GM06990 (cell line): ENCODE data around the gene LARP4.
"Not testable (repeated sequence)": the region's sequence is repeated elsewhere in the genome, so short reads cannot be mapped to it uniquely, and the experiment has no call there.

Experiments
- DNase-seq: peaks from one replicate; pipeline ENCODE4 v3.0.0-alpha.2; 2011; ENCODE audit not compliant: insufficient read length; ENCODE audit errors: extremely low read depth
- H3K27me3 ChIP-seq: replicated peaks from 2 replicates; pipeline ENCODE4 v1.6.0; 2011; ENCODE audit warnings: low read length; ENCODE audit not compliant: control insufficient read depth, insufficient read depth
- H3K36me3 ChIP-seq: 2 replicates; pipeline ENCODE4 v1.5.1; 2011; ENCODE audit warnings: low read length; ENCODE audit not compliant: control insufficient read depth, insufficient read depth
- H3K4me3 ChIP-seq: replicated peaks from 2 replicates; pipeline ENCODE4 v1.5.1; 2011; ENCODE audit warnings: low read depth, mild to moderate bottlenecking, control low read depth, low read length
- CTCF ChIP-seq: IDR thresholded peaks from 2 replicates; pipeline ENCODE4 v1.5.1; 2011; ENCODE audit warnings: low read length, control low read depth, mild to moderate bottlenecking, inconsistent platforms; ENCODE audit not compliant: insufficient read depth, poor library complexity, severe bottlenecking

Gene LARP4

DNA sequence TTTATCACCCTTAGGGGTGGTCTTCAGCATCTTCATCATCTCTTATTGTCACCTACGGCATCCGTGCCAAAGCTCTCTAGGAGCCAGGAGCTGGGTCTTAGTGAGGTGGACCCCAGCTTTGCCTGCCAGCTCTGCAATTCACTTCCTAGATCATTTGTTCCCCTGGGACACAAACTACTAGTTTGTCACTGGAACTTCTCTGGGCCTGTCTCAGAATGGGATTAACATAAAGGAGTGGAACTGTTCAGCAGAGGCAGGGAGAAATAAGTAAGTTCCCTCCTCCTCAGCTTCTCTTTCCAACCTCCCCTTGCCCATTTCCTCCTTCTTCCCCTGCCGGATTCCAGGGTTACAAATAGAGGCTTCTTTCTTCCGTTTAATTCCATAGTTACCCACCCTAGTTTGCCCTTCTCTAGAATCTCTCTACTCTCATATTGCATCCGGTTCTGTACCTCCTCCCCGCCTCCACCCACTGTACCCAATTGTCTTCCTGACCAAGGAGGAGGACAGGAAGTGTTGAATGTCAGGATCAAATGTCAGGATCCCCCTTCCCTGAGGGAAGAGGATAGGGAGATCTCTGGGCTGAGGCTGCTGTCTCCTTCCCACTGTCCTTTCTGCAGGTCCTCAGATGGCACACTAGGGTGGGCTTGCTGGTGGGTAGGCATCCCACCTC, 25.0 kb downstream of the LARP4 start:
- no peak for DNase-seq
- Histone ChIP-seq H3K4me3 (no peak overlapping the region), H3K27me3 (no peaks in the 10 kb centered on the region), H3K36me3 (peaks cover 2% of the 10 kb centered on the region)
- no peak for TF ChIP-seq CTCF

DNA sequence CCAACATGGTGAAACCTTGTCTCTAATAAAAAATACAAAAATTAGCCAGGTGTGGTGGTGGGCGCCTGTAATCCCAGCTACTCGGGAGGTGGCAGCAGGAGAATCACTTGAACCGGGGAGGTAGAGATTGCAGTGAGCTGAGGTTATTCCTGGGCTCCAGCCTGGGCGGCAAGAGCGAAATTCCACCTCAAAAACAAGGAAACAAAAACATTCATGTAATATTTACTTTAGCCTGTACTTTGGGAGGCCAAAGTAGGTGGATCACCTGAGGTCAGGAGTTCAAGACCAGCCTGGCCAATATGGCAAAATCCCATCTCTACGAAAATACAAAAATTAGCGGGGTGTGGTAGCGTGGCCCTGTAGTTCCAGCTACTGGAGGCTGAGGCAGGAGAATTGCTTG, 31.0 kb downstream of the LARP4 start:
- DNase-seq = not testable (repeated sequence)

GRCh38 chr12:50440288-50440687, 39.6 kb downstream of the LARP4 start:
- TF ChIP-seq CTCF = no peak
- no peak for DNase-seq
- H3K36me3 ChIP-seq = peaks cover 13% of the 10 kb centered on the region
- no peak overlapping the region for H3K4me3 ChIP-seq
- H3K27me3 ChIP-seq = no peaks in the 10 kb centered on the region

More for the DNA sequence above, 31.0 kb downstream of the LARP4 start:
- H3K4me3 ChIP-seq, H3K36me3 ChIP-seq, H3K27me3 ChIP-seq: not testable (repeated sequence)

DNA sequence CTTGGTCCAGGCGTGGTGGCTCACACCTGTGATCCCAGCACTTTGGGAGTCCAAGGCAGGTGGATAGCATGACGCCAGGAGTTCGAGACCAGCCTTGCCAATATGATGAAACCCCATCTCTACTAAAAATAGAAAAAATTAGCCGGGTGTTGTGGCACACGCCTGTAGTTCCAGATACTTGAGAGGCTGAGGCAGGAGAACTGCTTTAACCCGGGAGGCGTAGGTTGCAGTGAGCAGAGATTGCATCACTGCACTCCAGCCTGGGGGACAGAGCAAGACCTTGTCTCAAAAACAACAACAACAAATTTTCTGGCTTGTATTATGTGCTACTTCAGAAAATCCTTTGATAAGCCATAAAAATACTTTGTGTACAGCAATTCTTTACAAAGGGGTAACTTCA, 41.1 kb downstream of the LARP4 start:
- H3K4me3 ChIP-seq = no peak overlapping the region
- no peaks in the 10 kb centered on the region for H3K27me3 ChIP-seq
- no peak for TF ChIP-seq CTCF
- H3K36me3 ChIP-seq = peaks cover 10% of the 10 kb centered on the region
- DNase-seq = no peak

DNA sequence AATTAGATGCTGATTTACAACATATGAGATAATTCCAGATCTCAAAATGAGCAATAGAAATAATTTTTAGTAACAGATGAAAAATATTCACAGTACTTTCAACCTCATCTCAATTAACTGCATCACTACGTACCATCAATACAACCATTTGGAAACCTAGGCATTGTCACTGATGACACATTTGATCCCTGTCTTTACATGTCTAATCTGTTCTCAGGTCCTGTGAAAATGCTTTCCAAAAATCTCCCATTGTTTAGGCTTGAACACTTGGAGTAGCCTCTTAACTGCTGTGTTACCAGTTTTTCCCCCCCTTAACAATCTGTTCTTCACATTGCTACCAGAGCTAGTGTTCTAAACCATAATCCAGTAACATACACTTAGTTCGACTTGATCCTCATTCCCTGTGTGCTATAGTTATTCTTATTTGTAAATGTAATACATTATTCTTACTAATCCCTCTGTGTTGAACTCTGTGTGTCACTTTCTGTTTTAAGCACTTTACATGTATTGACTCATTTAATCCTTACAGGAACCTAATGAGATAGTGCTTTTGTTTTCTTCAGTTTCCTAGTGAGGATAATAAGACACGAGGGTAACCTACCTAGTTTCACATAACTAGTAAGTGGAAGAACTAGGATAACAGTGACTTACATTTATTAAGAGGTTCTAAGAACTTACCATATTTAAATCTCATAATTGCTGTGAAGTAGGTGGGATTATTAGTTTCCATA, 41.7 kb downstream of the LARP4 start:
- no peak overlapping the region for H3K4me3 ChIP-seq
- TF ChIP-seq CTCF = no peak
- H3K36me3 ChIP-seq = peaks cover 10% of the 10 kb centered on the region
- H3K27me3 ChIP-seq = no peaks in the 10 kb centered on the region
- DNase-seq = peak; percentile 30

DNA sequence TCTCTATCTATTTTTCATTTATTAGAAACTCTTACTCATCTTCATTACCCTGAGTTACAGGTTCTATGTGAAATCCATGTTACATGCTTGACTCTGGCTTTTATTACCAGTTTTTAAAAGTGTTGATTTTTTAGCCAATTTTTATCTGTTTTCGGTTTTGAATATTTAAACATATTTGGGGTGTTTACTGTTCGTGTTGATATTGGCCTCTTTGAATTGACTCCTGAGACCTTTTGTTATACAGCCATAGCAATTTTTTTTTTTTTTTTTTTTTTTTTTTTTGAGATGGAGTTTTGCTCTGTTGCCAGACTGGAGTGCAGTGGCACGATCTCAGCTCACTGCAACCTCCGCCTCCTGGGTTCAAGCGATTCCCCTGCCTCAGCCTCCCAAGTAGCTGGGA, 49.0 kb downstream of the LARP4 start:
- DNase-seq, H3K4me3 ChIP-seq, H3K36me3 ChIP-seq: not testable (repeated sequence)

More for the DNA sequence above, 49.0 kb downstream of the LARP4 start:
- not testable (repeated sequence) for H3K27me3 ChIP-seq
